HCT116 (cell line): ENCODE data around the gene RBM33. TPM values are rescaled to one million over a fixed set of nuclear protein-coding genes. Genes with fewer than 3 reads are reported as not detected.

Experiments used
- ATAC-seq: fragments of 200-7000 bp; cut with Tn5 transposase; 2 replicates; pipeline ENCODE4 v1.9.1; 2020; ENCODE audit warnings: mild to moderate bottlenecking, moderate library complexity
- BruUV-seq: library from RNA; stranded (reverse); fragments of 400-500 nt; replicated peaks from 2 replicates; lab custom pipeline; 2021; lab: Mats Ljungman, UMichigan
- CTCF ChIA-PET: fragments of 300-600 bp; sonication (Branson Sonifier 250); formaldehyde crosslinking; loops from one replicate; lab custom pipeline; 2021; ENCODE audit warnings: antibody characterized with exemption; lab: Charles Lee
- POLR2A ChIA-PET: fragments of 300-600, 350-600 bp; sonication (Branson Sonifier 250); formaldehyde crosslinking; loops from one replicate; lab custom pipeline; 2021; ENCODE audit warnings: antibody characterized with exemption; lab: Charles Lee
- RAD21 ChIA-PET, 2 experiments: fragments of 300-600 bp; sonication (Branson Sonifier 250); formaldehyde crosslinking; loops; one replicate each; lab custom pipeline; 2023; ENCODE audit warnings: low total read pairs in 2 of 2; ENCODE audit not compliant: uncharacterized antibody in 2 of 2, unreplicated experiment in 2 of 2, low non-redundant PET in 1 of 2; lab: Charles Lee
- DNase-seq: peaks from one replicate; pipeline ENCODE4 v3.0.0-alpha.2; 2010; ENCODE audit warnings: low read depth, low spot score
- H2AFZ ChIP-seq: fragments of 200-600 bp; shearing (Covaris generic), sonication (generic); 2 replicates; pipeline ENCODE4 v1.6.1; 2017; ENCODE audit warnings: low read depth, mixed run types, mixed read lengths, antibody characterized with exemption, low read length; ENCODE audit not compliant: poor library complexity, severe bottlenecking
- H3K27ac ChIP-seq: 2 replicates; pipeline ENCODE4 v1.5.1; 2012; ENCODE audit warnings: low read depth, low read length
- H3K27me3 ChIP-seq: fragments of 200-600 bp; sonication (generic); 2 replicates; pipeline ENCODE4 v1.6.1; 2016; ENCODE audit warnings: mixed run types, low read length, mixed read lengths; ENCODE audit not compliant: insufficient read depth
- H3K36me3 ChIP-seq, 2 experiments: fragments of 200-500 bp in 1 of 2; fragments of 200-600 bp in 1 of 2; sonication (Bioruptor generic) in 1 of 2; sonication (generic) in 1 of 2; 2 replicates each; pipeline versions ENCODE4 v1.5.1 to v1.6.1; 2014 to 2016; ENCODE audit warnings: low read length in 2 of 2, inconsistent platforms in 1 of 2, mixed read lengths in 1 of 2, mixed run types in 1 of 2; ENCODE audit not compliant: insufficient read depth in 2 of 2, control insufficient read depth in 1 of 2
- H3K4me1 ChIP-seq, 2 experiments: fragments of 200-600 bp in 1 of 2; sonication (generic) in 1 of 2; 2 replicates each; pipeline versions ENCODE4 v1.5.1 to v1.6.1; 2012 to 2017; ENCODE audit warnings: low read length in 2 of 2, inconsistent platforms in 1 of 2, mild to moderate bottlenecking in 1 of 2, mixed read lengths in 1 of 2, mixed run types in 1 of 2, moderate library complexity in 1 of 2; ENCODE audit not compliant: insufficient read depth in 2 of 2, control insufficient read depth in 1 of 2
- H3K4me2 ChIP-seq: fragments of 200-600 bp; sonication (generic); 2 replicates; pipeline ENCODE4 v1.6.1; 2017; ENCODE audit warnings: mixed run types, low read length, mixed read lengths
- H3K4me3 ChIP-seq, 2 experiments: fragments of 200-600 bp in 1 of 2; sonication (generic) in 1 of 2; replicated peaks in 1 of 2; 2 replicates each; pipeline ENCODE4 v1.5.1; 2011 to 2016; ENCODE audit warnings: low read length in 2 of 2, control low read depth in 1 of 2, low read depth in 1 of 2, mild to moderate bottlenecking in 1 of 2, mixed read lengths in 1 of 2, mixed run types in 1 of 2
- H3K79me2 ChIP-seq: fragments of 200-600 bp; sonication (generic); 2 replicates; pipeline ENCODE4 v1.6.1; 2017; ENCODE audit warnings: mild to moderate bottlenecking, mixed run types, low read length, moderate library complexity, mixed read lengths; ENCODE audit not compliant: insufficient read depth
- H3K9ac ChIP-seq: fragments of 200-600 bp; sonication (generic); 2 replicates; pipeline ENCODE4 v1.6.1; 2016; ENCODE audit warnings: low read length, mixed read lengths
- H3K9me2 ChIP-seq: fragments of 200-600 bp; sonication (generic), shearing (Covaris generic); 2 replicates; pipeline ENCODE4 v1.6.1; 2017; ENCODE audit warnings: mixed run types, mild to moderate bottlenecking, moderate library complexity; ENCODE audit not compliant: insufficient read depth
- H3K9me3 ChIP-seq, 2 experiments: fragments of 200-500 bp in 1 of 2; fragments of 200-600 bp in 1 of 2; sonication (Bioruptor generic) in 1 of 2; sonication (generic) in 1 of 2; 2 replicates each; pipeline ENCODE4 v1.6.1; 2014 to 2017; ENCODE audit warnings: low read length in 2 of 2, mixed read lengths in 2 of 2, inconsistent platforms in 1 of 2, low read depth in 1 of 2, mild to moderate bottlenecking in 1 of 2, mixed run types in 1 of 2, moderate library complexity in 1 of 2; ENCODE audit not compliant: control insufficient read depth in 1 of 2, insufficient read depth in 1 of 2
- H4K20me1 ChIP-seq: fragments of 200-600 bp; sonication (generic), shearing (Covaris generic); 2 replicates; pipeline ENCODE4 v1.6.1; 2017; ENCODE audit warnings: mixed run types, mild to moderate bottlenecking, moderate library complexity; ENCODE audit not compliant: insufficient read depth
- ATF3 ChIP-seq: IDR thresholded peaks from 2 replicates; pipeline ENCODE4 v1.6.1; 2012
- CBX3 ChIP-seq: IDR thresholded peaks from 2 replicates; pipeline ENCODE4 v1.6.1; 2012; ENCODE audit warnings: low read depth
- EGR1 ChIP-seq: IDR thresholded peaks from 2 replicates; pipeline ENCODE4 v1.6.1; 2012; ENCODE audit warnings: low read depth
- ELF1 ChIP-seq: IDR thresholded peaks from 2 replicates; pipeline ENCODE4 v1.6.1; 2012; ENCODE audit warnings: low read depth, borderline replicate concordance
- EZH2phosphoT487 ChIP-seq: fragments of 200-600 bp; IDR thresholded peaks from 2 replicates; pipeline ENCODE4 v1.6.1; 2018; ENCODE audit warnings: antibody characterized with exemption, borderline replicate concordance
- FOSL1 ChIP-seq: IDR thresholded peaks from 2 replicates; pipeline ENCODE4 v1.6.1; 2012; ENCODE audit warnings: low read depth
- JUND ChIP-seq: IDR thresholded peaks from 2 replicates; pipeline ENCODE4 v1.6.1; 2012
- POLR2A ChIP-seq: IDR thresholded peaks from 2 replicates; pipeline ENCODE4 v1.7.0; 2011; ENCODE audit warnings: borderline replicate concordance; ENCODE audit not compliant: insufficient read depth, insufficient read length; ENCODE audit errors: extremely low read depth
- POLR2AphosphoS5 ChIP-seq: IDR thresholded peaks from 2 replicates; pipeline ENCODE4 v1.6.1; 2011; ENCODE audit warnings: mild to moderate bottlenecking, low read depth, low read length, moderate library complexity
- REST ChIP-seq: IDR thresholded peaks from 2 replicates; pipeline ENCODE4 v1.6.1; 2012; ENCODE audit warnings: low read depth
- SP1 ChIP-seq: IDR thresholded peaks from 2 replicates; pipeline ENCODE4 v1.6.1; 2012; ENCODE audit warnings: low read depth
- SRF ChIP-seq: IDR thresholded peaks from 2 replicates; pipeline ENCODE4 v1.6.1; 2012; ENCODE audit warnings: low read depth
- ZBTB33 ChIP-seq: IDR thresholded peaks from 2 replicates; pipeline ENCODE4 v1.6.1; 2011; ENCODE audit warnings: mild to moderate bottlenecking, low read length, moderate library complexity; ENCODE audit not compliant: insufficient replicate concordance; ENCODE audit errors: extremely low read depth
- ZFX ChIP-seq: fragments of 450-650 bp; IDR thresholded peaks from 2 replicates; pipeline ENCODE4 v1.6.1; 2017
- ZNF274 ChIP-seq: fragments of 200-500 bp; sonication (Bioruptor generic); IDR thresholded peaks from 2 replicates; pipeline ENCODE4 v1.6.1; 2014; ENCODE audit warnings: mild to moderate bottlenecking, low read depth, low read length, inconsistent platforms
- intact Hi-C: fragments of 100-400 bp; cut with micrococcal nuclease; formaldehyde crosslinking; loops from 2 replicates; pipeline ENCODE4 v1.10.0; 2022
- total RNA-seq: library from RNA; stranded (reverse); gene quantifications from one replicate; pipeline ENCODE4 v1.2.1, GENCODE V29; 2021; ENCODE audit not compliant: unreplicated experiment
- TF ChIP-seq, protein P1 (sequence below): IDR thresholded peaks from 2 replicates; pipeline ENCODE4 v1.6.1; 2012
- TF ChIP-seq, protein P2 (sequence below), 3 experiments: fragments of 200-600 bp in 1 of 3; sonication (generic) in 1 of 3; IDR thresholded peaks in 2 of 3; conservative IDR thresholded peaks in 1 of 3; 2 replicates each; pipeline ENCODE4 v1.5.1; 2012 to 2017; ENCODE audit warnings: low read depth in 2 of 3, low read length in 2 of 3, antibody characterized with exemption in 1 of 3, borderline replicate concordance in 1 of 3, control low read depth in 1 of 3, mild to moderate bottlenecking in 1 of 3, mixed read lengths in 1 of 3, mixed run types in 1 of 3, moderate library complexity in 1 of 3; ENCODE audit not compliant: insufficient read depth in 1 of 3

Gene RBM33
- total RNA-seq, 1 experiment from 2014 or later: 64.3 TPM

- Histone ChIP-seq H3K9ac (no peak overlapping the region), H3K4me1 (no peaks in the 10 kb centered on the region), H3K79me2 (peaks cover 46% of the 10 kb centered on the region), H2AFZ (no peak overlapping the region), H4K20me1 (no peaks in the 10 kb centered on the region; the same call in 1 of the 2 replicates), H3K4me3 (no peak overlapping the region), H3K27ac (no peak overlapping the region), H3K9me2 (no peaks in the 10 kb centered on the region), H3K27me3 (no peaks in the 10 kb centered on the region), H3K36me3 (peaks cover 8 to 27% of the 10 kb centered on the region in 2 experiments; a peak in 3 of 4 replicates), H3K4me2 (no peak overlapping the region), H3K9me3 (no peaks in the 10 kb centered on the region)
- TF ChIP-seq SP1: no peak
- no peak for TF ChIP-seq REST
- TF ChIP-seq ZNF274: no peak
- TF ChIP-seq, protein P1, sequence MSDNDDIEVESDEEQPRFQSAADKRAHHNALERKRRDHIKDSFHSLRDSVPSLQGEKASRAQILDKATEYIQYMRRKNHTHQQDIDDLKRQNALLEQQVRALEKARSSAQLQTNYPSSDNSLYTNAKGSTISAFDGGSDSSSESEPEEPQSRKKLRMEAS: no peak
- TF ChIP-seq POLR2AphosphoS5: no peak
- TF ChIP-seq POLR2A: no peak
- TF ChIP-seq ZFX: no peak
- TF ChIP-seq JUND: no peak
- TF ChIP-seq ZBTB33: no peak
- TF ChIP-seq FOSL1: no peak
- TF ChIP-seq ATF3: no peak
- no peak for TF ChIP-seq EZH2phosphoT487
- no peak for TF ChIP-seq EGR1
- TF ChIP-seq ELF1: no peak
- no peak for TF ChIP-seq SRF
- TF ChIP-seq, protein P2, sequence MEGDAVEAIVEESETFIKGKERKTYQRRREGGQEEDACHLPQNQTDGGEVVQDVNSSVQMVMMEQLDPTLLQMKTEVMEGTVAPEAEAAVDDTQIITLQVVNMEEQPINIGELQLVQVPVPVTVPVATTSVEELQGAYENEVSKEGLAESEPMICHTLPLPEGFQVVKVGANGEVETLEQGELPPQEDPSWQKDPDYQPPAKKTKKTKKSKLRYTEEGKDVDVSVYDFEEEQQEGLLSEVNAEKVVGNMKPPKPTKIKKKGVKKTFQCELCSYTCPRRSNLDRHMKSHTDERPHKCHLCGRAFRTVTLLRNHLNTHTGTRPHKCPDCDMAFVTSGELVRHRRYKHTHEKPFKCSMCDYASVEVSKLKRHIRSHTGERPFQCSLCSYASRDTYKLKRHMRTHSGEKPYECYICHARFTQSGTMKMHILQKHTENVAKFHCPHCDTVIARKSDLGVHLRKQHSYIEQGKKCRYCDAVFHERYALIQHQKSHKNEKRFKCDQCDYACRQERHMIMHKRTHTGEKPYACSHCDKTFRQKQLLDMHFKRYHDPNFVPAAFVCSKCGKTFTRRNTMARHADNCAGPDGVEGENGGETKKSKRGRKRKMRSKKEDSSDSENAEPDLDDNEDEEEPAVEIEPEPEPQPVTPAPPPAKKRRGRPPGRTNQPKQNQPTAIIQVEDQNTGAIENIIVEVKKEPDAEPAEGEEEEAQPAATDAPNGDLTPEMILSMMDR (IDR thresholded peaks at IDR 0.05 in 2 of 3, conservative IDR thresholded peaks at IDR 0.05 in 1 of 3; ENCODE audit: borderline replicate concordance in 1 of 3, insufficient read depth in 1 of 3, low read depth in 2 of 3, low read length in 2 of 3): no peak
- no peak for TF ChIP-seq CBX3
- POLR2A ChIA-PET: no interaction called here
- intact Hi-C loops: no loop called here
- no peak for ATAC-seq
- no TSS peak for BruUV-seq
- RAD21 ChIA-PET: no interaction called here
- no peak for DNase-seq
- CTCF ChIA-PET: no interaction called here
Measured at GRCh38 chr7:155709453-155709852, 65.0 kb downstream of the RBM33 start.
